ENCODE measurements around the gene CCDC136.

DNA sequence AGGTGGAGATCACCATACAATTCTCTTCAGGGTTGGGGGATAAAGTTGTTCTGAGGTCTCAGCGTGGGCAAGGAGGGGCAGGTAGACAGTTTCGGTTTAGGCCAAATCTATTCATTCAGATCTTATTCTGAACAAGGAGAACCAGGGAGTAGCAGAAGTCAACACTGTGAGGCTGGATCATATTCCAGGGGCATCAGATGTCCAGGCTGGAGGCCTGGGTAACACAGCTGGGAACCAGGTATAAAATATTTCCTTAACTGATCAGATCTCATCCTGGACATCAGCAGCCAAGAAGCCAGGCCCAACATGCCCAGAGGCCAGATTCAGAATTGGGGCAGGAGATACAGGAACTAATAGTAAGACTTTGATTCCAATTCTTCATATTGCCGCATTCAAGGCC lies 19.2 kb downstream of the CCDC136 start:
- TF ChIP-seq, protein P1, sequence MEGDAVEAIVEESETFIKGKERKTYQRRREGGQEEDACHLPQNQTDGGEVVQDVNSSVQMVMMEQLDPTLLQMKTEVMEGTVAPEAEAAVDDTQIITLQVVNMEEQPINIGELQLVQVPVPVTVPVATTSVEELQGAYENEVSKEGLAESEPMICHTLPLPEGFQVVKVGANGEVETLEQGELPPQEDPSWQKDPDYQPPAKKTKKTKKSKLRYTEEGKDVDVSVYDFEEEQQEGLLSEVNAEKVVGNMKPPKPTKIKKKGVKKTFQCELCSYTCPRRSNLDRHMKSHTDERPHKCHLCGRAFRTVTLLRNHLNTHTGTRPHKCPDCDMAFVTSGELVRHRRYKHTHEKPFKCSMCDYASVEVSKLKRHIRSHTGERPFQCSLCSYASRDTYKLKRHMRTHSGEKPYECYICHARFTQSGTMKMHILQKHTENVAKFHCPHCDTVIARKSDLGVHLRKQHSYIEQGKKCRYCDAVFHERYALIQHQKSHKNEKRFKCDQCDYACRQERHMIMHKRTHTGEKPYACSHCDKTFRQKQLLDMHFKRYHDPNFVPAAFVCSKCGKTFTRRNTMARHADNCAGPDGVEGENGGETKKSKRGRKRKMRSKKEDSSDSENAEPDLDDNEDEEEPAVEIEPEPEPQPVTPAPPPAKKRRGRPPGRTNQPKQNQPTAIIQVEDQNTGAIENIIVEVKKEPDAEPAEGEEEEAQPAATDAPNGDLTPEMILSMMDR (optimal IDR thresholded peaks at IDR 0.05 in 1 of 3, IDR thresholded peaks at IDR 0.05 in 1 of 3, conservative IDR thresholded peaks at IDR 0.05 in 1 of 3; ENCODE audit: extremely low read depth in 1 of 3, insufficient read depth in 2 of 3, low read length in 3 of 3) = no peak
- TF ChIP-seq EZH2 (IDR thresholded peaks at IDR 0.05; ENCODE audit: low read length) = no peak

All from keratinocyte (primary cell).